ENCODE results near the gene HERC3. TPM values are rescaled to one million over a fixed set of nuclear protein-coding genes. Genes with fewer than 3 reads are reported as not detected.
A peak's percentile ranks its signal among the peaks of the same experiment; 100 is the strongest.

Gene HERC3
- total RNA-seq, 4 donors from 2014 or later = 37.4 to 75.4 (median 47.8) TPM

DNA sequence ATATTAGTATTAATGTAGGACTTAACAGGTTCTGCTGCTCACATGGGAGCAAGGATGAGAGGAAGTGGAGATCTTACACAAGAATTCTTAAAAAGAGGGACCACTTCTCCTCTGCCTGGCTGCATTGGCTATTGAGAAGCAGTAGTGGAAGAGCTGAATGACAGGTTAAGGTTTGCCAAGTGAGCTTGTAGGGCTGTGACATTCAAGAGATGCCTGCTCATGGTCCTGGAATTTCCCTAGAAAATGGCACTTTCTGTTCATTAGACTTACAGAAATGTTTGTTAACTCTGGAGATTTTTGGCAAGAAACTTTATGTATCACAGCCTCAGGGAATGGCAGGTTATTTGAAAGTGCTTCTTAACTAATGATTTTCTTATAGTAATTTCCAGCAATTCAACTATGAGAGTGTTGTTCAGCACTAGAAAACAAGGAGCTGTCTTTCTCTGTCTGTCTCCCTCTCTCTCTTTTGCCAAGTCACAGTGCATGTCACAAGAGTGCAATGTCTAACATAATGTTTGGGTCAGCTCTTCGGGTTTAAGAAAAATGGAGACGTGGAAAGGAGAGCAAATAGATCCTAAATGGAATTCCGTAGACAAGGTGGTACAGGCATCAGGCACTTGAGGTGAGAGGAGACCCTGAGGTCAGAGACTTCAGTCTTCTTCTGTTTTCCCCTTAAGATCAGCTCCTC, 113.7 kb downstream of the HERC3 start:
- DNase-seq = no peak
- Histone ChIP-seq H3K9me3 (no peaks in the 10 kb centered on the region), H3K36me3 (no peaks in the 10 kb centered on the region), H3K4me1 (peaks cover 8 to 10% of the 10 kb centered on the region in 2 donors), H3K27ac (peak overlapping the region; percentile 3 to 52 (median 29)), H3K4me3 (replicated peaks in 1 of 3) (no peak overlapping the region), H3K27me3 (no peaks in the 10 kb centered on the region)
- 57 to 59% methylated on average over 3 of the region's 3 CpGs for WGBS, 2 donors
- TF ChIP-seq, protein P1, sequence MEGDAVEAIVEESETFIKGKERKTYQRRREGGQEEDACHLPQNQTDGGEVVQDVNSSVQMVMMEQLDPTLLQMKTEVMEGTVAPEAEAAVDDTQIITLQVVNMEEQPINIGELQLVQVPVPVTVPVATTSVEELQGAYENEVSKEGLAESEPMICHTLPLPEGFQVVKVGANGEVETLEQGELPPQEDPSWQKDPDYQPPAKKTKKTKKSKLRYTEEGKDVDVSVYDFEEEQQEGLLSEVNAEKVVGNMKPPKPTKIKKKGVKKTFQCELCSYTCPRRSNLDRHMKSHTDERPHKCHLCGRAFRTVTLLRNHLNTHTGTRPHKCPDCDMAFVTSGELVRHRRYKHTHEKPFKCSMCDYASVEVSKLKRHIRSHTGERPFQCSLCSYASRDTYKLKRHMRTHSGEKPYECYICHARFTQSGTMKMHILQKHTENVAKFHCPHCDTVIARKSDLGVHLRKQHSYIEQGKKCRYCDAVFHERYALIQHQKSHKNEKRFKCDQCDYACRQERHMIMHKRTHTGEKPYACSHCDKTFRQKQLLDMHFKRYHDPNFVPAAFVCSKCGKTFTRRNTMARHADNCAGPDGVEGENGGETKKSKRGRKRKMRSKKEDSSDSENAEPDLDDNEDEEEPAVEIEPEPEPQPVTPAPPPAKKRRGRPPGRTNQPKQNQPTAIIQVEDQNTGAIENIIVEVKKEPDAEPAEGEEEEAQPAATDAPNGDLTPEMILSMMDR (IDR thresholded peaks at IDR 0.05) = no peak
- no peak for TF ChIP-seq POLR2A (IDR thresholded peaks at IDR 0.05)
- intact Hi-C loops (cut with DNase I) = loop anchor here (5.0 to 10.0 kb wide), 2 partner anchors 109 to 316 kb away; no protein-coding TSS in a partner anchor

- peak; percentile 49 to 52 for DNase-seq
- no peak overlapping the region for H3K4me3 ChIP-seq (replicated peaks in 1 of 3)
- H3K27me3 ChIP-seq = no peaks in the 10 kb centered on the region
- H3K36me3 ChIP-seq = no peaks in the 10 kb centered on the region
- peaks cover 8 to 10% of the 10 kb centered on the region in 2 donors for H3K4me1 ChIP-seq
- intact Hi-C loops (cut with DNase I) = loop anchor here (5.0 to 10.0 kb wide), 2 partner anchors 108 to 316 kb away; no protein-coding TSS in a partner anchor
- no peaks in the 10 kb centered on the region for H3K9me3 ChIP-seq
- TF ChIP-seq, protein P1 (IDR thresholded peaks at IDR 0.05) = peak; percentile 41 to 94 (median 68)
- no peak for TF ChIP-seq POLR2A (IDR thresholded peaks at IDR 0.05)
- H3K27ac ChIP-seq = peak overlapping the region; percentile 1 to 74 (median 37)
- WGBS, 2 donors = 29 to 32% methylated on average over 9 of the region's 9 CpGs
Measured at GRCh38 chr4:88706574-88706973, 114.3 kb downstream of the HERC3 start.

GRCh38 chr4:88709989-88710388, 117.7 kb downstream of the HERC3 start:
- TF ChIP-seq, protein P1 (IDR thresholded peaks at IDR 0.05) = no peak
- no peak for TF ChIP-seq POLR2A (IDR thresholded peaks at IDR 0.05)
- H3K27me3 ChIP-seq = no peaks in the 10 kb centered on the region
- peaks cover 0 to 5% of the 10 kb centered on the region in 2 donors for H3K36me3 ChIP-seq
- H3K27ac ChIP-seq = no peak overlapping the region
- intact Hi-C loops (cut with DNase I) = loop anchor here (5.0 to 10.0 kb wide), 2 partner anchors 105 to 312 kb away; no protein-coding TSS in a partner anchor
- WGBS, 2 donors = 97 to 100% methylated on average over 1 of the region's 1 CpG
- no peak overlapping the region for H3K4me3 ChIP-seq (replicated peaks in 1 of 3)
- no peak for DNase-seq
- peaks cover 8 to 10% of the 10 kb centered on the region in 2 donors for H3K4me1 ChIP-seq
- no peaks in the 10 kb centered on the region for H3K9me3 ChIP-seq

DNA sequence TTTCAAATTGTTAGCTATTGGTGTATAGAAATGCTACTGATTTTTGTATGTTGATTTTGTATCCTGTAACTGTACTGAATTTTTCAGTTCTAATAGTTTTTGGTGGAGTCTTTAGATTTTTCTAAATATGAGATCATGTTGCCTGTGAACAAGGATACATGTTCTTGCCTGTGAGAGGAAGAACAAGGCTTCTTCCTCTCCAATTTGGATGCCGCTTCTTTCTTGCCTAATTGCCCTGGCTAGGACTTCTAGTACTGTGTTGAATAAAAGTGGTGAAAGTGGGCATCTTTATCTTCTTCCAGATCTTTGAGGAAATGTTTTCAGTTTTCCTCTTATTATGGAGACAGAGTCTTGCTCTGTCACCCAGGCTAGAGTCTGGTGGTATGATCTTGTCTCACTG, 121.5 kb downstream of the HERC3 start:
- peaks cover 0 to 8% of the 10 kb centered on the region in 2 donors for H3K36me3 ChIP-seq
- H3K4me1 ChIP-seq = no peaks in the 10 kb centered on the region
- 83 to 91% methylated on average over 1 of the region's 1 CpG for WGBS, 2 donors
- no peaks in the 10 kb centered on the region for H3K9me3 ChIP-seq
- no peak overlapping the region for H3K4me3 ChIP-seq (replicated peaks in 1 of 3)
- no peak for TF ChIP-seq POLR2A (IDR thresholded peaks at IDR 0.05)
- TF ChIP-seq, protein P1 (IDR thresholded peaks at IDR 0.05) = no peak
- no peak for DNase-seq
- H3K27ac ChIP-seq = no peak overlapping the region
- intact Hi-C loops (cut with DNase I) = no loop called here
- H3K27me3 ChIP-seq = no peaks in the 10 kb centered on the region

GRCh38 chr4:88718098-88718497, 125.8 kb downstream of the HERC3 start:
- intact Hi-C loops (cut with DNase I) = no loop called here
- Histone ChIP-seq H3K4me1 (no peaks in the 10 kb centered on the region), H3K9me3 (no peaks in the 10 kb centered on the region), H3K36me3 (peaks cover 0 to 10% of the 10 kb centered on the region in 2 donors), H3K4me3 (replicated peaks in 1 of 3) (no peak overlapping the region), H3K27me3 (no peaks in the 10 kb centered on the region), H3K27ac (no peak overlapping the region)
- WGBS, 2 donors = 93 to 96% methylated on average over 5 of the region's 5 CpGs
- DNase-seq = no peak
- TF ChIP-seq, protein P1 (IDR thresholded peaks at IDR 0.05) = no peak
- no peak for TF ChIP-seq POLR2A (IDR thresholded peaks at IDR 0.05)

Data from thyroid gland (tissue), 4 donors.